IPS DF 4.7 (cell line): ENCODE results near the gene SLC16A4.

Experiments used
- DNase-seq: peaks from one replicate; pipeline ENCODE4 v3.0.0-alpha.2; 2013; ENCODE audit warnings: low spot score; ENCODE audit errors: extremely low read depth

Gene SLC16A4

DNA sequence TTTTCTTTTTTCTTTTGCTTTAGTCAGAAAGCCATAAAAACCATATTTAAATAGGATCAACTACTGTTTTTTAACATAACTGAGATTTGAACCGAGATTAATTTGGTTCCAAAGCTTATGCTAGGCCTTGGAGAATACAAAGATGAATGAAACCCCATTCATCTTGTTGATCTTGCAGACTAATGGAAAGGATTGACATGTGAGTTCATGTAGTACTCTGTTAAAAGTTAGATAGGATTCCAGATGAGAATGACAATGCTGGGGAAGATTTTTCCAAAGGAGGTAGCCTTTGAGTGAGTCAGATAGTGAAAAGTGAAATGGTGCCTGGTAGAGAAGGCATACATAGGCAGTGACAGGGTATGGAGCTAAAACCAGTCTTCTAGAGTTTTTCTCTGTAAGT lies 29.0 kb downstream of the SLC16A4 start:
- no peak for DNase-seq

DNA sequence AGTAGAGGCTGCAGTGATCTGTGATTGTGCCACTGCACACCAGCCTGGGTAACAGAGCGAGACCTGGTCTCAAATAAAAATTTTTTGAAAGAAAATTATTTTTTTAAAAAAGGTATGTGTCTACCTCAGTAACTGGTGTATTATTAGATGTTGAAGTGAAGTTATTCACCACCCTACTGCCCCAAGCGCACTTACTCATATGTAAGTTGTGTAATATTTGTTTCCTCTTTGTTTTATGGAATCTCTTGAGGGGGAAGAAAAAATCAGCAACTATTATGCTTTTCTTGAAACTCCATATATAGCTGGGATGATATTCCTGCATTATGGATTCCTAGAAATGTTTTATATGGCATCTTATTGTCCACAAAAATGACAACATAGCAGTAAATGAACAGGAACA lies 30.4 kb downstream of the SLC16A4 start:
- no peak for DNase-seq

DNA sequence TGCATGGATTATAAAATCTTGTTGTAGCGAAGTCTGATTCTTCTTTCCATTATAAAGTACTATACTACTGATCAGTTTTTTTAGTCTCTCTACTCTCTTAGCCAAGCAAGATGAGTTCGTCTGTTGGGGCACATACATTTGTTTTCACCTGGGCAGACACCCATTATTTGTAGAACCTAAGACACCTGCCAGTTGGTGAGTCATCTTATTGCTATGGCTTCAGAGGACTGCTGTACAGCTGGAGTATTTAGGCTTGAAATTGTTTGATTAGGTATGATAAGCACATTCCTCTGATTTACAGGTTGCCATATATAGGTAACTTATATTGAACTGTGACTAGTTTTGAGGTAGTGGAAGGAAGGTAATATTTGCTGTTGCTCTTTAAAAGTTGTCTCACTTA lies 34.4 kb downstream of the SLC16A4 start:
- no peak for DNase-seq

DNA sequence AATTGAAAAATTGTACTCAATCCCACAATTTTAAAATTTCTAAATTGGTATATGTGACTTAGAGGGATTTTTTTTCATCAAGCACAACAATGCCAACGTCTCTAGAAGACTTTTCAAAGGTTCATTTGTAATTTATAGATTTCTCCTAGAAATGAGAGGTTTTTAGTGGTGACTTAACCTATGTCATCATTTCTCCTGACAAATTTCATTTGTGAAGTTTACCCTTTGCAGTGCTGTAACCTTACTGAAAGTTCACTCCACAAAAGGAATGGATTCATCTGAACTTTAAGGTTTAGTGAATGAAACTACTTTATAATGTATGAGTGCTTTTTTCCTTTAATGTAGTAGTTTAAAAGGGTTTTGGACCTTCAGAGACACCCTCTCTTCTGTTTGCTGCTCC lies 35.5 kb downstream of the SLC16A4 start:
- no peak for DNase-seq

DNA sequence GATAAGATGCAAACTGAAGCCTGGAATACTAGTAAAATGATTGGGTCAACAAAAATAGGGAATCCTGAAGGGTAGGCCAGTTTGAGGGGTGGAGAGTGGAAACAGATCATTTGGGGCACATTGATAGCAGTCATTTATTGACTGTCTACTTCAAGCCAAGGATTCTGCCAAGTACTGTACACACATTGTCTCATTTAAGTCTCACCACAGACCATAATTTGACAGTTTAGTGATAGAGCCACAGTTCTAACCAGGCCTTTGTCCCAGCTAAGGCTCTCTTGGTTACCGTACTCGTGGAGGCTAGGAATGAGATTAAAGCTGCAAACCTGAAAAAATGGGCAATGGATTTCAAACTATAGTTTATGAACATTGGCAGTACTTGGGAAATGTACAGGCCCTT lies 40.5 kb downstream of the SLC16A4 start:
- no peak for DNase-seq

DNA sequence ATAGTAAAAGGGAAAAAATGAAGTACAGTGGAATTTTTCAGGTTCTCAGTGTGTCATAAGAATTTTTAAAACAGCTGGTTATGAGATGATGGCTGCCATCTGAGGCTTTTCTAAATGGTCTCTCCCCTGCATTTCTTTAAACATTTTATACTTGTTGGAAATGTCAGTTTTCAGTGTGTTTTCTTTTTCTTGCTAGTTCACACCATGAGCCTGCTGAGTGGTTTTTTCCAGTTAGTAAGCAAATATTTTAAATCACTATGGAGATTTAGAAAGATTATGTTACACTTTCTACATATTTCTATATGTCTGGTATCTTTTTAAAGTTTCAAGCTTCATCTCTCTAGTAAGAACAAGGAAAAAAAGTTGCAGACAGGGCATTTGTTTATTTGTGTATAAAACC lies 42.1 kb downstream of the SLC16A4 start:
- no peak for DNase-seq

DNA sequence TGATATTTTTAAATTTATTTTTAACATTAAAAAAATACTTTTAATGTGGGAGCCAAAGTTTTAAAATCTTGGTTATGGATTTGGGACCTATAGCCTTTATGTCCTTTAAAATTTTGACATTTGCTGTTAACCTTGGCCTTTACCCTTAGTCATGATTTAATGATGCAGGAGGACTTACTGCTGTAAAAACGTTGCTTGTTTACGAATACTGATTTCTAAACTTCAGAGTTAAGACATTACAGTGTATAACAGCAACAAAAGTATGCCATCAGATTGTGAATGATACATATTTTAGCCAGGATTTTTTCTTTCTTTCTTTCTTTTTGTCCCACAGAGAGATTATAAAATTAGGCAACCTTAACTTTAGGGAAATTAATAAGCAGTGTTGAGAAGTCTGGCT lies 42.8 kb downstream of the SLC16A4 start:
- no peak for DNase-seq

DNA sequence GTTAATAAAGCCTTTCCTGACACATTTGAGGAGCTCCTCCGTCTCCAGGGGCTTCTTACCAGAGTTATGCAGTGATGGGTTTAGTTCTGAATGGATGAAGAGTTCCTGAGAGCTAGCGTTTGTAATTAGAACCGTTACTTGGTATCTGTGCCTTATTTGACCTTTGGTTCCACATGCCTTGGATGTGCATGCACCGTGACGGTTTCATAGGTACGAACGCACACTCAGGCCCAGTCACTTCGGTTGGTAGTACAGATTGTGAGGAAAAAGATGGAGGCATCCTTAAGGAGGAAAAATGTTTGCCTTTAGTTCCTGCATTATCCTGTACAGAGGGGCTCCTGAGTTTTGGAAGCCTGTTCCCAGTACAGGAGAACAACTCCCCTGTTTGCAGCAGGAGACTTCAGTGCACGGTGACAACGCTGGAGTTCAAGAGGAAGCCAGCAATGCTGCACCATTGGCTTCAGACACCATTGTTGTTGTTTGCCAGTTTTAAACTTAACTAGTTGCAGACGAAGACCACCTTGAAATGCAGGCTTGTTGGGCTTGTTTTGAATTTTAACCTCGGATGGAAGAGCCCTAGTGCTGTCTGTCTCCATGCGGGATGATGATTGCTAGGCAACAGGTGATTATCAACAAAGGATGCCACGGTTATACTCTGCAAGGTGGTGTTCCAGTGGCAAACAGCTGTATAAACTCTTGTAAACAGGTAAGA lies 43.5 kb downstream of the SLC16A4 start:
- DNase-seq, result no peak

DNA sequence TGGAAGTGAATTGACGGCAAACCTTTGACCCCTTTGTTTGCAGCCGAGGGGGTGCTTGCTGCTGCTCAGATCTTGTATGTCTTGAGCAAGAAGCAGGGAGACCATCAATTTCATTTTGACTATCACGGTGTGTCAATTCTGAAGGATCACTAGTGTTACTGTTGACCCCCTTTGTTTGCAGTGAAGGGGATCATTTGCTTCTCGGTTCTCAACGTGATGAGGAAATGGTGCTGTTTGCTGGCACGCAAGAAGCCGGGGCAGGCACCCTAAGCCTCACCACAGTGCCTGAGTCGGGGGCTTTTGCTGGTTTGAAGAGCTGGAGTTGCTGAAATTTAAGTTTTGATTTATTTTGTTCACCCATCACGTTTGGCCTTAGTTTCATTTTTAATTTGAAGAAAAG lies 44.1 kb downstream of the SLC16A4 start:
- DNase-seq, result no peak

DNA sequence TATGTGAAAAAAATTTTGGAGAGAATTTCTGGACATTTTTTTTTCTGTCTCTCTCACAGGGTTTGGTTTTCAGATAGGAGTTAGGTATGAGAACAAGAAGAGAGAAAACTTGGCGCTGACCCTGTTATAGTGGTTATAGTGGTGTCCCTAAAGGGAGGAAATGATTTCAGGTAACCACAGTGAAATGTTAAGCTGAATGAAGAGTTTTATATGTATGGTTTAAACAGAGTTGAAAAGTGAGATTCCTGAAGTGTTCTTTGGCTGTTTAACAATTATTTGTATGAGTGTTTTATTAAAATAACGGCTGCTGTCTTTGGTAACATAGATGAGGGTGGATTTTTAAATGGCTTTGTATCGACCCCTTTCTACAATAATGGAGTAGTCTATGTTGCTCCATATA lies 45.3 kb downstream of the SLC16A4 start:
- DNase-seq, result no peak

DNA sequence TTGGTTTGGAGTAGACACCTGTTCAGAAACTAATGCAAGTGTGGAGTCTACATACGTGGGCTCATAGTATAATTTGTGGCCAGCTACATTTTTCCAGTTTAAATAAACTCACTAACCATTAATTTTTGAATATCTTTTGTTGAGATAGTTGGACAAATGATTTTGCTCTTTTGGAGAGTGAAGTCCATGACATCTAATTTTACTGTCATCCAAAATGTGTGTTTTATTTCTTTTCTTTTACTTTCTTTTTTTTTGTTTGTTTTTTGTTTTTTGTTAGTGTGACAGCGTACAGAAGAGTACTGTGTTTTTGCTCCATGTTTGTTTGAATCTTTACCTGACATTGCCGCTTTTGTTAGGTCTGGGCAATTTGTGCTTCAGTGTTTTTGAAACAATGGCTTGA lies 46.7 kb downstream of the SLC16A4 start:
- DNase-seq, result no peak

DNA sequence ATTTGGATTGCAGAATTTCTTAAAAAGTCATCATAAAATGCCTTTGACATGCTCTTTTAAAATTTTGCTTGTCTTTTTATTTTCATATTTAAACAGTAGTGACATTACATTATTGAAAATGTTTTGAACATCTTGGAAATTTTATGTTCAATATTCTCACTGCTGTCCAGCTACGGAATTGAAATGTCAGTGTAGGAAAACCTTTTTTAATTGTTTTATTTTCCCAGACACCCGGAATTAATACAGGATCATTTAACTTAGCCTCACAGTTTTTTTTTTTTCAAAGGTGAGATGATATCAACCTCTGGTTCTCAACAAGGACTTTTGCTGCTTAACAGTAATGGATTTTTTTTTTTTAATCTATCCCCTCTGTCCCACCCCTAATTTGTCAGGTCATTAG lies 47.6 kb downstream of the SLC16A4 start:
- no peak for DNase-seq

DNA sequence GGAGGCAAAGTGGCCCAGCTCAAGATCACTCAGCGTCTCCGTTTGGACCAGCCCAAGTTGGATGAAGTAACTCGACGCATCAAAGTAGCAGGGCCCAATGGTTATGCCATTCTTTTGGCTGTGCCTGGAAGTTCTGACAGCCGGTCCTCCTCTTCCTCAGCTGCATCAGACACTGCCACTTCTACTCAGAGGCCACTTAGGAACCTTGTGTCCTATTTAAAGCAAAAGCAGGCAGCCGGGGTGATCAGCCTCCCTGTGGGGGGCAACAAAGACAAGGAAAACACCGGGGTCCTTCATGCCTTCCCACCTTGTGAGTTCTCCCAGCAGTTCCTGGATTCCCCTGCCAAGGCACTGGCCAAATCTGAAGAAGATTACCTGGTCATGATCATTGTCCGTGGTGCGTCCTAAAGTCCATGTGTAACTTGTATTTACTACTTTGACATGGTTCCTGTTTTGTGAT lies 48.9 kb downstream of the SLC16A4 start:
- DNase-seq, result no peak

DNA sequence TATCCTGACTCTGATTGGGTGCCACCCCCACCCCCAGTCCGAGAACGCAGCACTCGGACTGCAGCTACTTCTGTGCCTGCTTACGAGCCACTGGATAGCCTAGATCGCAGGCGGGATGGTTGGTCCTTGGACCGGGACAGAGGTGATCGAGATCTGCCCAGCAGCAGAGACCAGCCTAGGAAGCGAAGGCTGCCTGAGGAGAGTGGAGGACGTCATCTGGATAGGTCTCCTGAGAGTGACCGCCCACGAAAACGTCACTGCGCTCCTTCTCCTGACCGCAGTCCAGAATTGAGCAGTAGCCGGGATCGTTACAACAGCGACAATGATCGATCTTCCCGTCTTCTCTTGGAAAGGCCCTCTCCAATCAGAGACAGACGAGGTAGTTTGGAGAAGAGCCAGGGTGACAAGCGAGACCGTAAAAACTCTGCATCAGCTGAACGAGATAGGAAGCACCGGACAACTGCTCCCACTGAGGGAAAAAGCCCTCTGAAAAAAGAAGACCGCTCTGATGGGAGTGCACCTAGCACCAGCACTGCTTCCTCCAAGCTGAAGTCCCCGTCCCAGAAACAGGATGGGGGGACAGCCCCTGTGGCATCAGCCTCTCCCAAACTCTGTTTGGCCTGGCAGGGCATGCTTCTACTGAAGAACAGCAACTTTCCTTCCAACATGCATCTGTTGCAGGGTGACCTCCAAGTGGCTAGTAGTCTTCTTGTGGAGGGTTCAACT lies 49.5 kb downstream of the SLC16A4 start:
- DNase-seq, result no peak

DNA sequence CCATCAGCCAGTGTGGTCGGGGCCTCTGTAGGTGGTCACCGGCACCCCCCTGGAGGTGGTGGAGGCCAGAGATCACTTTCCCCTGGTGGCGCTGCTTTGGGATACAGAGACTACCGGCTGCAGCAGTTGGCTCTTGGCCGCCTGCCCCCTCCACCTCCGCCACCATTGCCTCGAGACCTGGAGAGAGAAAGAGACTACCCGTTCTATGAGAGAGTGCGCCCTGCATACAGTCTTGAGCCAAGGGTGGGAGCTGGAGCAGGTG lies 50.7 kb downstream of the SLC16A4 start:
- DNase-seq, result no peak

DNA sequence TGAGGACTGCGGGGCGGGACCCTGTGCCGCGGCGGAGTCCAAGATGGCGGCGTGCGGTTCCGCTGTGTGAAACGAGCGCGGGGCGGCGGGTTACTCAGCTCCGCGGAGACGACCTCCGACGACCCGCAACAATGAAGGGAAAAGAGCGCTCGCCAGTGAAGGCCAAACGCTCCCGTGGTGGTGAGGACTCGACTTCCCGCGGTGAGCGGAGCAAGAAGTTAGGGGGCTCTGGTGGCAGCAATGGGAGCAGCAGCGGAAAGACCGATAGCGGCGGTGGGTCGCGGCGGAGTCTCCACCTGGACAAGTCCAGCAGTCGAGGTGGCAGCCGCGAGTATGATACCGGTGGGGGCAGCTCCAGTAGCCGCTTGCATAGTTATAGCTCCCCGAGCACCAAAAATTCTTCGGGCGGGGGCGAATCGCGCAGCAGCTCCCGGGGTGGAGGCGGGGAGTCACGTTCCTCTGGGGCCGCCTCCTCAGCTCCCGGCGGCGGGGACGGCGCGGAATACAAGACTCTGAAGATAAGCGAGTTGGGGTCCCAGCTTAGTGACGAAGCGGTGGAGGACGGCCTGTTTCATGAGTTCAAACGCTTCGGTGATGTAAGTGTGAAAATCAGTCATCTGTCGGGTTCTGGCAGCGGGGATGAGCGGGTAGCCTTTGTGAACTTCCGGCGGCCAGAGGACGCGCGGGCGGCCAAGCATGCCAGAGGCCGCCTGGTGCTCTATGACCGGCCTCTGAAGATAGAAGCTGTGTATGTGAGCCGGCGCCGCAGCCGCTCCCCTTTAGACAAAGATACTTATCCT lies 51.2 kb downstream of the SLC16A4 start:
- DNase-seq, result no peak

DNA sequence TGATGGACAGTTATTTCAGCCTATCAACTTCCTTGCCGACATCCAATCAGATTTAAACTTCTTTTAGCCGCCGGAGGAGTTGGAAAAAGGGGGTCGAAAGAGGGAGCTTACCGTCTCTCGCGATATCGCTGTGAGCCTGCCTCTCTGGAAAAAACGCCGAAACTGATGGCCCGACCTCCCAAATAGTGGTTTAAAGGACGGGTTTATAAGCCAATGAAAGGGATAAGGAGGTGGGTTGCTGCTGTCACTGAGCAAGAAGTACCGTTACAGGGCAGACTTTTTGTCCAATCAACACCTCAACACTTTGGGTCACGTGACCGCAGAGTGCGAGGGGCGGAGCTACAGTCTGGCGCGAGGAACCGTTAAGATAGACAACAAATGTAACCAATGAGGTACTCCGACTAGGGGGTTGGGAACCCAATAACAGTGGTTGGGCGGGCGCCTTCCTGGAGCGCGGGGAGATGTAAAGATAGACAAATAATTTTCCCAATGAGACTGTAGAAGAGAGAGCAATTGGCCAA lies 51.9 kb downstream of the SLC16A4 start, which contains the start of gene RBM15:
RBM15 (plus strand) TSS at position 492 of the 521 bp plus-strand sequence; CDS start at position 521, 29 bp downstream.
- DNase-seq, result peak; percentile 100

DNA sequence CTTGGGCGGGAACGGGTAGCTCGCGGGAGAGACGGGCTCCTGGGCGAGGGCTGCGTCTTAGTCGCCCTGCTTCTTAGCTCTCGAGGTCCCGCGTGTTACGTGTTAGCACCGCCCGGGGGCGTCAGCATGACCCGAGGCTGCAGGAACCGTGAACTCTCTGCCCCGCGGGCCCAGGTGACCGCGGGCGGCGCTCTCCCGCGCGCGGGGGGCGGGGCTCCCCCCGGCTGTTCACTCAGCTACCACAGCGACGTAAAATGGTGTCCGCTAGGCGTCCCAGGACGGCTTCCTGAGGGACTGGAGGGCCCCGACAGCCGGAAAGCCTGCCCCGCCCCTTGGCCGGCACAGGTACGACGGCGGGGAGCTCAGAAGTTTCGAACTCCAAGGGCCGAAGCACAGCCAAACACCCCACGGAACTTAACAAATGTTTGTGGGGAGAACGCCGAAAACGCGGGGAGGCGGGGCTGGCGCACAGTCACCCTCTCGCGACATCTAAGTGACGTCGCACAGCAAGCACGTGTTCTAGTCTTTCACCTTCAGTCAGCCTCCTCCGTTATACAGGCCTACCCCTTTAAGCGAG lies 52.4 kb downstream of the SLC16A4 start:
- DNase-seq, result no peak

DNA sequence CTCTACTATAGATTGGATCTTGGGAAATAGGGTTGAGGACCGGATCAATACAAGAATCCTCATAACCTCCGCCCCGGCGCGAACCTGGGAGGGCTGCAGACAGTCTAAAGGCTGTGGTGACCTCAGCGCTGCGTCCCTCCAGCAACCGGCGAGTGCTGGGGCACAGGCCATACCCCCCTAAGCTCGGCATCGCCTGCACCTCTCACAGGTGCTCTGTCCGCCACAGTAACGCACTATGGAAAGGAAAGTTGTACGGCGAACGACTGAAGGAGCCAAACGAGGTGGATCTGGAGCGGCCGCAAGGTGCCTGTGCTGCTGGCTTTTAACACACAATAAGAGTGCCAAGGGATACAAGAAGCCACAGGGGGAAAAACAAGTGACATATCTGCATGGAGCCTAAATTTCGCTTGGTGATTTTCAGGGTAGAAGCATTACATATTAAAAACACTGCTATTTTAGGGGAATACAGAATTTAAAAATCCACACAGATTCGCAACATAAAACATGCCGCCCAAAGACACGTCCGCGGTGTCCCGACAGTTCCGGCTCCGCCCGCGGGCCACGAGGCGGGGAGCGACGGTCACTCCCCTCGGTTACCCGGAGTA lies 53.0 kb downstream of the SLC16A4 start:
- DNase-seq, result no peak

DNA sequence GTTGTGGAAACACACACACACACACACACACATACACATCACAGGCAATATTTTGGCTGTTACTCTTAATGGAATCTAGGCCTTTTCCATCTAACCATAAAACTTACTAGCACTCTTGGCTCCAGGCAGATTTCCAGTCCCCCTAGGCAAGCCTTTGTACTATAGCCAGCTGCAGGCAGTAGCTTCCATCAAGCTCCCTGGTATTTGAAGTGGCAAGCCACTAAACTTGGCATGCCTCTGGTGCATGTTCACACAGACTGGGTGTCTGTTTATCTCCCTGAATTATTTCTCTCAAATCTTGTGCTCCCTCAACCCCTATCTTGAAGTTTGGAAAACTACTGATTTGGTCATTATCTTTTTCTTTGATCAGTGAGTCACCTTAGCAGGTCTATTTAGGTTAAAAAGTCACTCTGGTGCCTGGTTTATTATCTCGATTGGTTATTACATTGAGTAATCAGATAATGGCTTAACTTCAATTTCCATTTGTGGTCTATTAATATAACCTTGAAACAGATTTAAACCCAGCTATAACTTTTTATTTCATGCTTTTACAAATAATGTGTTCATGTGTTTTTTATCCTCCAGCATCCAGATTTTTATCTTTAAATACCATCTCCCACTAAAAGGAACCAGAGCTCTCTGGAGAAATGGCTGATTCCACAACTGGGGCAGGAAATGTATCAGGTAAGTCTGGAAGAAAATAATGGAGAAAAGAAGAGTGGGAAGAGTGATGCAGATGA lies 54.4 kb downstream of the SLC16A4 start:
- no peak for DNase-seq

DNA sequence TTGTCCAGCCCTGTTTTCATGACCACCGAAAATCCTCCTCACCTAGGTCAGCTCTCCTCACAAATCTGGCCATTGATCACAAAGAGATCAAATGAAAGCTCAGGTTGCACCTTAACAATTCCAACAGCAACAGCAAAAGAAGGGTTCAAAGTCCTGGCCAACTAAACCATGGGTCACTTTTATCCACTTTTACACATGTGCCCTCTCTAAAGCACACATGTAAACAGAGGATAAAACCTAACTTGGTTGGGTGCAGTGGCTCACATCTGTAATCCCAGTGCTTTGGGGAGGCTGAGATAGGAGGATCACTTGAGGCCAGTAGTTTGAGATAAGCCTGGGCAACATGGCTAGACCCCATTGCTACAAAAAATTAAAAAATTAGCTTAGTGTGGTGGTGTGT lies 55.6 kb downstream of the SLC16A4 start:
- DNase-seq, result no peak
